Activated CD8-positive, alpha-beta memory T cell treated with anti-CD3 and anti-CD28 coated beads for 4 hours (primary cell): ENCODE measurements around the gene DAB2IP.
"Not testable (repeated sequence)": the region's sequence is repeated elsewhere in the genome, so short reads cannot be mapped to it uniquely, and the experiment has no call there.

ENCODE experiments used
- DNase-seq, 2 donors: peaks; one replicate each; pipeline ENCODE4 v3.0.0-alpha.2; 2020; ENCODE audit warnings: low read depth in 2 of 2

DAB2IP gene

GRCh38 chr9:121651295-121652020, at the start of gene DAB2IP:
Gene DAB2IP, plus strand, starts transcription at chr9:121651634. Its CDS starts 142 bp downstream, at chr9:121651776.
- no peak for DNase-seq

GRCh38 chr9:121603028-121603427, 48.4 kb upstream of the DAB2IP start:
- no peak for DNase-seq

- DNase-seq = no peak
These were observed 47.2 kb upstream of the DAB2IP start for GRCh38 chr9:121604242-121604641.

GRCh38 chr9:121604654-121605053, 46.8 kb upstream of the DAB2IP start:
- DNase-seq = no peak

GRCh38 chr9:121607434-121608167, 43.8 kb upstream of the DAB2IP start:
- DNase-seq = no peak

GRCh38 chr9:121608168-121608853, 43.1 kb upstream of the DAB2IP start:
- DNase-seq = no peak

GRCh38 chr9:121609822-121610637, 41.4 kb upstream of the DAB2IP start:
- no peak for DNase-seq

- no peak for DNase-seq
These were observed 40.8 kb upstream of the DAB2IP start for GRCh38 chr9:121610638-121610953.

- DNase-seq = no peak
These were observed 38.9 kb upstream of the DAB2IP start for GRCh38 chr9:121612511-121612998.

GRCh38 chr9:121613009-121613752, 38.3 kb upstream of the DAB2IP start:
- DNase-seq = no peak

- no peak for DNase-seq
These were observed 35.2 kb upstream of the DAB2IP start for GRCh38 chr9:121616123-121616755.

- no peak for DNase-seq
These were observed 32.9 kb upstream of the DAB2IP start for GRCh38 chr9:121618504-121618903.

- not testable (repeated sequence) for DNase-seq
These were observed 32.5 kb upstream of the DAB2IP start for GRCh38 chr9:121618910-121619309.

GRCh38 chr9:121619545-121620324, 31.7 kb upstream of the DAB2IP start:
- no peak for DNase-seq

- no peak for DNase-seq
These were observed 31.1 kb upstream of the DAB2IP start for GRCh38 chr9:121620325-121620673.

GRCh38 chr9:121620777-121621449, 30.5 kb upstream of the DAB2IP start:
- no peak for DNase-seq

- DNase-seq = no peak
These were observed 28.8 kb upstream of the DAB2IP start for GRCh38 chr9:121622387-121623203.

GRCh38 chr9:121623430-121623829, 28.0 kb upstream of the DAB2IP start:
- not testable (repeated sequence) for DNase-seq
